ENCODE results near the gene RASSF1. TPM values are rescaled to one million over a fixed set of nuclear protein-coding genes. Genes with fewer than 3 reads are reported as not detected.

Gene RASSF1
- total RNA-seq, 1 experiment from 2014 or later = 17.4 TPM

- Histone ChIP-seq H3K27ac (ENCODE audit: low read length) (no peak overlapping the region), H3K4me3 (ENCODE audit: low read depth in 2 of 2, low read length in 2 of 2) (peak overlapping the region; percentile 71 to 79), H3K27me3 (ENCODE audit: control insufficient read depth, insufficient read depth, low read length) (no peaks in the 10 kb centered on the region), H3K9me3 (ENCODE audit: control insufficient read depth, insufficient read depth, low read depth, low read length) (no peaks in the 10 kb centered on the region), H3K36me3 (ENCODE audit: control insufficient read depth, insufficient read depth, low read length) (no peaks in the 10 kb centered on the region), H3K4me1 (ENCODE audit: control insufficient read depth, insufficient read depth, low read length) (peaks cover 16% of the 10 kb centered on the region)
- ChIA-PET CTCF (interaction anchor here (0.6 to 2.0 kb wide), 2 partner anchors 9 to 14 kb away, joined by 5 to 12 read pairs; no protein-coding TSS in a partner anchor), POLR2A (no interaction called here)
- no peak for TF ChIP-seq SIN3A (IDR thresholded peaks at IDR 0.05; ENCODE audit: borderline replicate concordance, insufficient read depth, low read depth, low read length)
- no peak for TF ChIP-seq TCF7L2 (IDR thresholded peaks at IDR 0.05; ENCODE audit: low read depth, low read length)
- no peak for TF ChIP-seq POLR2AphosphoS5 (IDR thresholded peaks at IDR 0.05; ENCODE audit: low read depth, low read length)
- no peak for TF ChIP-seq REST (IDR thresholded peaks at IDR 0.05; ENCODE audit: insufficient read depth in 1 of 2, low read depth in 2 of 2, low read length in 1 of 2)
- no peak for TF ChIP-seq CTCF (IDR thresholded peaks at IDR 0.05)
- in situ Hi-C loops (cut with HindIII; ENCODE audit: low pct_unique_long_range_greater_than_20kb, low sequenced_read_pairs) = no loop called here
- intact Hi-C loops (cut with micrococcal nuclease; ENCODE audit: unreplicated experiment) = no loop called here
- no TSS peak for BruUV-seq (replicated peaks)
- no peak for DNase-seq (ENCODE audit: low read depth, low spot score)
- no peak for ATAC-seq
Observed at GRCh38 chr3:50356553-50356952, 15.9 kb upstream of the RASSF1 start.

GRCh38 chr3:50355829-50356552 is 15.4 kb upstream of the RASSF1 start:
- POLR2A ChIA-PET = no interaction called here
- H3K4me3 ChIP-seq (ENCODE audit: low read depth in 2 of 2, low read length in 2 of 2) = no peak overlapping the region; a peak in 2 of 4 replicates
- intact Hi-C loops (cut with micrococcal nuclease; ENCODE audit: unreplicated experiment) = no loop called here
- DNase-seq (ENCODE audit: low read depth, low spot score) = no peak
- CTCF ChIA-PET = interaction anchor here (2.0 kb wide), 1 partner anchor 8 kb away, joined by 5 read pairs; no protein-coding TSS in a partner anchor
- H3K27me3 ChIP-seq (ENCODE audit: control insufficient read depth, insufficient read depth, low read length) = no peaks in the 10 kb centered on the region
- no TSS peak for BruUV-seq (replicated peaks)
- TF ChIP-seq CTCF (IDR thresholded peaks at IDR 0.05) (no peak; the same call in 1 of the 2 replicates), POLR2AphosphoS5 (IDR thresholded peaks at IDR 0.05; ENCODE audit: low read depth, low read length) (no peak), TCF7L2 (IDR thresholded peaks at IDR 0.05; ENCODE audit: low read depth, low read length) (no peak), SIN3A (IDR thresholded peaks at IDR 0.05; ENCODE audit: borderline replicate concordance, insufficient read depth, low read depth, low read length) (no peak), REST (IDR thresholded peaks at IDR 0.05; ENCODE audit: insufficient read depth in 1 of 2, low read depth in 2 of 2, low read length in 1 of 2) (no peak)
- H3K27ac ChIP-seq (ENCODE audit: low read length) = no peak overlapping the region
- in situ Hi-C loops (cut with HindIII; ENCODE audit: low pct_unique_long_range_greater_than_20kb, low sequenced_read_pairs) = no loop called here
- peaks cover 17% of the 10 kb centered on the region for H3K4me1 ChIP-seq (ENCODE audit: control insufficient read depth, insufficient read depth, low read length)
- H3K9me3 ChIP-seq (ENCODE audit: control insufficient read depth, insufficient read depth, low read depth, low read length) = no peaks in the 10 kb centered on the region
- no peak for ATAC-seq
- H3K36me3 ChIP-seq (ENCODE audit: control insufficient read depth, insufficient read depth, low read length) = no peaks in the 10 kb centered on the region

All from Panc1 (cell line).